ENCODE results near the gene TANGO2.

DNA sequence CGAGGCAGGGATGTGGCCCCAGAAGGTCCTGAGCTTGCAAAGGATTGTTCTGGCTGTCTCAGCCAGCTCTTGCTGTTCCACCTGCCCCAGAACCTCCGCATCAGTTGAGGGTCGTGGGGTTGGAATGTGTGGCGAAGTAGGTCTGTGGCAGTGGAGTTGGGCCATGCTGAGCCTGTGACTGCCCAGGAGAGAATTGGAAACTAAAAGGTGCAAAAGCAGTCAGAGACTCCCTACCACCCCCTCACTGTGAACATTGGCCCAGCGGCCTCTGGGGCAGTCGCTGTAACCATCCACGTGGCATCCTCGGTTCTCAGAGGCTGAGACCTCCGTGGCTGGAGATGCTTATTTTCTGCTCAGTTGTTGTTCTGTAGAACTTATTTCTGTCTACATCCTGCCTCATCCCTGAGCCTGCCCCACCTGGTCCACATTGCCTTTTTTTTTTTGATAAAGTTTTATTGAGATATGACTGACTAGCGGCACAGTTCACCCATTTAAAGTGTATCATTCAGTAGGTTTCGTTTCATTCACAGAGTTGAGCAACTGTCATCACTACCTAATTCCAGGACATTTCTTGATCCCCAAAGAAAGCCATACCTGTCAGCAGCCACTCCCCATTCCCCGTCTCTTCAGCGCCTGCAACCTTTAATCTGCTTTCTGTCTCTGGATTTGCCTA lies 36.8 kb downstream of the TANGO2 start:
- TF ChIP-seq BHLHE40 (IDR thresholded peaks at IDR 0.05; ENCODE audit: borderline replicate concordance): no peak
- TF ChIP-seq, protein P1, sequence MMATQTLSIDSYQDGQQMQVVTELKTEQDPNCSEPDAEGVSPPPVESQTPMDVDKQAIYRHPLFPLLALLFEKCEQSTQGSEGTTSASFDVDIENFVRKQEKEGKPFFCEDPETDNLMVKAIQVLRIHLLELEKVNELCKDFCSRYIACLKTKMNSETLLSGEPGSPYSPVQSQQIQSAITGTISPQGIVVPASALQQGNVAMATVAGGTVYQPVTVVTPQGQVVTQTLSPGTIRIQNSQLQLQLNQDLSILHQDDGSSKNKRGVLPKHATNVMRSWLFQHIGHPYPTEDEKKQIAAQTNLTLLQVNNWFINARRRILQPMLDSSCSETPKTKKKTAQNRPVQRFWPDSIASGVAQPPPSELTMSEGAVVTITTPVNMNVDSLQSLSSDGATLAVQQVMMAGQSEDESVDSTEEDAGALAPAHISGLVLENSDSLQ (IDR thresholded peaks at IDR 0.05): no peak
- no peak for TF ChIP-seq SP1 (IDR thresholded peaks at IDR 0.05)
- TF ChIP-seq CTBP1 (IDR thresholded peaks at IDR 0.05; ENCODE audit: borderline replicate concordance): no peak
- TF ChIP-seq FOXK2 (IDR thresholded peaks at IDR 0.05): no peak
- TF ChIP-seq FOXM1 (IDR thresholded peaks at IDR 0.05; ENCODE audit: borderline replicate concordance): no peak
- TF ChIP-seq FOXA1 (IDR thresholded peaks at IDR 0.05): no peak
- TF ChIP-seq ELF4 (IDR thresholded peaks at IDR 0.05): no peak
- TF ChIP-seq HDGF (IDR thresholded peaks at IDR 0.05; ENCODE audit: borderline replicate concordance): no peak
- TF ChIP-seq ARNT (IDR thresholded peaks at IDR 0.05): no peak
- no peak for TF ChIP-seq TARDBP (IDR thresholded peaks at IDR 0.05)
- TF ChIP-seq LEF1 (IDR thresholded peaks at IDR 0.05; ENCODE audit: borderline replicate concordance): no peak
- TF ChIP-seq NFRKB (IDR thresholded peaks at IDR 0.05): no peak
